Gastroesophageal sphincter (tissue), 4 donors: ENCODE results near the gene FMN2. TPM values are rescaled to one million over a fixed set of nuclear protein-coding genes. Genes with fewer than 3 reads are reported as not detected.

ENCODE experiments used
- ATAC-seq: fragments of 150-250 bp; one replicate; pipeline ENCODE4 v1.9.1; 2016; ENCODE audit warnings: mild to moderate bottlenecking, moderate library complexity
- H3K27ac ChIP-seq, 4 donors: fragments of 200-600 bp; sonication (generic) in 3 of 4; 1 replicate in 3 of 4; 2 replicates in 1 of 4; pipeline ENCODE4 v1.5.1; 2016 to 2019
- H3K27me3 ChIP-seq: fragments of 200-600 bp; sonication (generic); one replicate; pipeline ENCODE4 v1.5.1; 2019
- H3K36me3 ChIP-seq, 2 donors: fragments of 200-600 bp; sonication (generic); one replicate each; pipeline ENCODE4 v1.5.1; 2019; ENCODE audit warnings: control low read depth in 1 of 2
- H3K4me1 ChIP-seq, 3 donors: fragments of 200-600 bp; sonication (generic); 1 replicate in 2 of 3; 2 replicates in 1 of 3; pipeline ENCODE4 v1.5.1; 2016 to 2019; ENCODE audit warnings: control low read depth in 2 of 3
- H3K4me3 ChIP-seq, 2 donors: fragments of 200-600 bp; sonication (generic); one replicate each; pipeline ENCODE4 v1.5.1; 2019; ENCODE audit warnings: mild to moderate bottlenecking in 1 of 2, moderate library complexity in 1 of 2
- H3K9me3 ChIP-seq, 3 donors: fragments of 200-600 bp; sonication (generic); one replicate each; pipeline ENCODE4 v1.5.1; 2017 to 2019; ENCODE audit warnings: control low read depth in 2 of 3
- EP300 ChIP-seq: sonication (generic); formaldehyde crosslinking; IDR thresholded peaks from one replicate; pipeline ENCODE4 v1.6.1; 2017; ENCODE audit warnings: antibody characterized with exemption, mild to moderate bottlenecking
- POLR2A ChIP-seq, 2 donors: fragments of 450-650 bp; IDR thresholded peaks; one replicate each; pipeline ENCODE4 v1.6.1; 2017; ENCODE audit warnings: antibody characterized with exemption in 2 of 2, mild to moderate bottlenecking in 2 of 2, moderate library complexity in 1 of 2
- POLR2AphosphoS5 ChIP-seq: sonication (generic); formaldehyde crosslinking; IDR thresholded peaks from one replicate; pipeline ENCODE4 v1.6.1; 2017; ENCODE audit warnings: antibody characterized with exemption
- WGBS, 2 donors: methylation state at CpG; one replicate each; pipeline ENCODE4 v1.1.5; 2018; ENCODE audit warnings: low coverage in 1 of 2; 5-methylcytosine and 5-hydroxymethylcytosine counted together
- total RNA-seq, 4 donors: library from RNA; depleted of rRNA; stranded (reverse); fragments of >200 nt; gene quantifications; one replicate each; pipeline ENCODE4 v1.1.0, GENCODE V29; 2016
- TF ChIP-seq, protein P1 (sequence below), 4 experiments: fragments of 200-600 bp in 2 of 4; fragments of 450-650 bp in 2 of 4; sonication (generic) in 1 of 4; IDR thresholded peaks; one replicate each; pipeline ENCODE4 v1.5.1; 2017 to 2019; ENCODE audit warnings: antibody characterized with exemption in 4 of 4, mild to moderate bottlenecking in 2 of 4, moderate library complexity in 2 of 4

The FMN2 gene
- total RNA-seq, 4 donors from 2014 or later = 0.27 to 8.6 (median 2.7) TPM

DNA sequence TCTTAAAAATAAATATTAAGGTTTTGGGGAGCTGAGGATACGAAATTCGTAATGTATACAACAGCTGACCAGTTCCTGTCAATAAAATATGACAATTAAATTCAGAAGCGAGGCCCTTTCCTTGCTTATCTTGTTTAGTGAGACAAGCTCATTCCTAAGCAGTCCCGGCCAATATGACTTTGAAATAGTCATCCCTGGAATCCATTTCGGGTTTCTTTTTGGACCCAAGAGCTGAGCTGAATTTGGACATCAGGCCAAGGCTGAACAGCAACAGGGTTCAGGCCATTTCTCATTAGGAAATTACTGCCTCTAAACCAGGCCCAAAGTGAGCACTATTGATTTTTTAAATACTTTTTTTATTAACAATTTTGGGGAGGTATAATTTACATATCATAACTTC, 17.3 kb upstream of the FMN2 start:
- no peak overlapping the region for H3K4me3 ChIP-seq
- H3K27me3 ChIP-seq = no peaks in the 10 kb centered on the region
- H3K4me1 ChIP-seq = no peaks in the 10 kb centered on the region
- TF ChIP-seq, protein P1, sequence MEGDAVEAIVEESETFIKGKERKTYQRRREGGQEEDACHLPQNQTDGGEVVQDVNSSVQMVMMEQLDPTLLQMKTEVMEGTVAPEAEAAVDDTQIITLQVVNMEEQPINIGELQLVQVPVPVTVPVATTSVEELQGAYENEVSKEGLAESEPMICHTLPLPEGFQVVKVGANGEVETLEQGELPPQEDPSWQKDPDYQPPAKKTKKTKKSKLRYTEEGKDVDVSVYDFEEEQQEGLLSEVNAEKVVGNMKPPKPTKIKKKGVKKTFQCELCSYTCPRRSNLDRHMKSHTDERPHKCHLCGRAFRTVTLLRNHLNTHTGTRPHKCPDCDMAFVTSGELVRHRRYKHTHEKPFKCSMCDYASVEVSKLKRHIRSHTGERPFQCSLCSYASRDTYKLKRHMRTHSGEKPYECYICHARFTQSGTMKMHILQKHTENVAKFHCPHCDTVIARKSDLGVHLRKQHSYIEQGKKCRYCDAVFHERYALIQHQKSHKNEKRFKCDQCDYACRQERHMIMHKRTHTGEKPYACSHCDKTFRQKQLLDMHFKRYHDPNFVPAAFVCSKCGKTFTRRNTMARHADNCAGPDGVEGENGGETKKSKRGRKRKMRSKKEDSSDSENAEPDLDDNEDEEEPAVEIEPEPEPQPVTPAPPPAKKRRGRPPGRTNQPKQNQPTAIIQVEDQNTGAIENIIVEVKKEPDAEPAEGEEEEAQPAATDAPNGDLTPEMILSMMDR (IDR thresholded peaks at IDR 0.05) = no peak
- no peak for TF ChIP-seq POLR2A (IDR thresholded peaks at IDR 0.05)
- no peak for ATAC-seq
- no peaks in the 10 kb centered on the region for H3K9me3 ChIP-seq
- no peaks in the 10 kb centered on the region for H3K36me3 ChIP-seq
- 47 to 63% methylated on average over 2 to 5 of the region's 5 CpGs for WGBS, 2 donors
- no peak overlapping the region for H3K27ac ChIP-seq

DNA sequence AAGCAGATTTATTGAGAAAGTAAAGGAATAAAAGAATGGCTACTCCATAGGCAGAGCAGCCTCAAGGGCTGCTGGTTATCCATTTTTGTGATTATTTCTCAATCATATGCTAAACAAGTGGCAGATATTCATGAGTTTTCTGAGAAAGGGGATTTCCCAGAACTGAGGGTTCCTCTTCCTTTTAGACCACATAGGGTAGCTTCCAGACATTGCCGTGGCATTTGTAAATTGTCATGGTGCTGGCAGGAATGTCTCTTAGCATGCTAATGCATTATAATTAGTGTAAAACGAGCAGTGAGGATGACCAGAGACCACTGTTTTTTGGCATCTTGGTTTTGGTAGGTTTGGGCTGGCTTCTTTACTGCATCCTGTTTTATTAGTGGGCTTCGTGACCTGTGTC, 16.8 kb upstream of the FMN2 start:
- no peak for ATAC-seq
- Histone ChIP-seq H3K36me3 (no peaks in the 10 kb centered on the region), H3K27ac (no peak overlapping the region), H3K4me1 (no peaks in the 10 kb centered on the region), H3K27me3 (no peaks in the 10 kb centered on the region), H3K9me3 (no peaks in the 10 kb centered on the region), H3K4me3 (no peak overlapping the region)
- TF ChIP-seq EP300 (no peak), POLR2A (IDR thresholded peaks at IDR 0.05) (no peak), POLR2AphosphoS5 (no peak)
- TF ChIP-seq, protein P1 (IDR thresholded peaks at IDR 0.05) = no peak
- 79 to 93% methylated on average over 3 of the region's 3 CpGs for WGBS, 2 donors

DNA sequence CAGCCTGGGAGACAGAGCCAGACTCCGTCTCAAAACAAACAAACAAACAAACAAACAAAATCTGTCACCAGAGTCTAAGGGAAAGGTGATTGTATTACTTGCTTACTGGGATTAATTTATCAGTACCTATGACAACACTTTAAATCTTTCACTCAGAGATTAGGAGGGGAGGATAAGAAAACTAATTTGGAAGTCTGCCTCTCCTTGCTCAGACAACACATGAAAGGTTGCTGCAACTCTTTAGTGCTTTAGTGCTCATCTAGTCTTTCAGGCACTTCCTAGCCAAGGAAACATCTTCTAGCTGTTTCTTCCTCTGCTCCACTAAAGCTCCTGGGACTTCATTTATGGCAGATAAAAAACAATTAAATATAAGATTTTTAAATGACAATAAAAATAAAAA, 7.3 kb upstream of the FMN2 start:
- no peaks in the 10 kb centered on the region for H3K36me3 ChIP-seq
- H3K4me1 ChIP-seq = no peaks in the 10 kb centered on the region
- ATAC-seq = no peak
- 25 to 38% methylated on average over 1 of the region's 1 CpG for WGBS, 2 donors
- H3K27ac ChIP-seq = no peak overlapping the region
- no peak overlapping the region for H3K4me3 ChIP-seq
- no peaks in the 10 kb centered on the region for H3K9me3 ChIP-seq
- TF ChIP-seq, protein P1 (IDR thresholded peaks at IDR 0.05) = no peak
- no peak for TF ChIP-seq POLR2AphosphoS5
- no peak for TF ChIP-seq EP300
- no peak for TF ChIP-seq POLR2A (IDR thresholded peaks at IDR 0.05)
- H3K27me3 ChIP-seq = peaks cover 39% of the 10 kb centered on the region

DNA sequence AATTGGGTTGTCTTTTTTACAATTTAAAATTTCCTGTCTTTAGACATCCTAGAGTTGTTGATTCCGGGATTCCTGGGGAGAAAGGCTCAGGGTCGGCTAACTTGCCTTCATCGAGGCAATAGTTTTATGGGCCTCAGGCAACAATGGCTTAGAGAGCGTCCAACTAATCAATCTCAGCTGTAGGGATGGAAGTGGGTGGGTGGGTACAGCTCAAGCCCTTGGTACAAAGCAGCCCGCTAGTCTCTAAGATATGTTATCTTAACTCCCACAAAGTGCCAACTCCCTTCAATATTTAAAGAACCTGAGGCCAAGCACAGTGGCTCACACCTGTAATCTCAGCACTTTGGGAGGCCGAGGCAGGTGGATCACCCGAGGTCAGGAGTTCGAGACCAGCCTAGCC, 6.9 kb upstream of the FMN2 start:
- H3K27me3 ChIP-seq = peaks cover 43% of the 10 kb centered on the region
- H3K27ac ChIP-seq = no peak overlapping the region
- WGBS, 2 donors = 75 to 78% methylated on average over 4 to 8 of the region's 8 CpGs
- no peaks in the 10 kb centered on the region for H3K4me1 ChIP-seq
- H3K36me3 ChIP-seq = no peaks in the 10 kb centered on the region
- H3K4me3 ChIP-seq = no peak overlapping the region
- no peaks in the 10 kb centered on the region for H3K9me3 ChIP-seq
- TF ChIP-seq, protein P1 (IDR thresholded peaks at IDR 0.05) = no peak
- ATAC-seq = no peak

DNA sequence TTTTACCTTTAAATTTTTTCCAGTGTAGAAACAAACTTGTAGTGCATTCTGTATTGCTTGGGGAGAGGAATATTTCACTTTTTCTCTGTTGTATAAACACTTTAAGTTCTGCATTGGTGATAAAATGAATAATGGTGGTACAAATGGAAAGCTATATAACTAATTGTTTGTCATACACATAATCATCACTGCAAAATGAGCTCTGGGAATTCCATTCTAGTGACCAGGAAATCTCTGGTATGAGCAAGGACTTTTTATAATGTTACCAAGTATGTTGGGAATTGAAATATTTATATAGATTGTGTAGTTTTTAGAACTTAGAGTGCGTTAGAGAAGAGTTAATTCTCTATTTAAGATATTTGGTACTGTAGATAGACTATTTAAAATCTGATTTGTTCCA, 5.0 kb upstream of the FMN2 start:
- peaks cover 60% of the 10 kb centered on the region for H3K27me3 ChIP-seq
- H3K36me3 ChIP-seq = no peaks in the 10 kb centered on the region
- 62 to 100% methylated on average over 1 of the region's 1 CpG for WGBS, 2 donors
- TF ChIP-seq POLR2AphosphoS5 = no peak
- TF ChIP-seq, protein P1 (IDR thresholded peaks at IDR 0.05) = no peak
- no peak for TF ChIP-seq EP300
- no peak for TF ChIP-seq POLR2A (IDR thresholded peaks at IDR 0.05)
- no peak overlapping the region for H3K27ac ChIP-seq
- no peak for ATAC-seq
- no peak overlapping the region for H3K4me3 ChIP-seq
- H3K4me1 ChIP-seq = peaks cover 0 to 5% (median 2%) of the 10 kb centered on the region in 3 donors
- no peaks in the 10 kb centered on the region for H3K9me3 ChIP-seq
